ENCODE results near the gene A2M. TPM values are rescaled to one million over a fixed set of nuclear protein-coding genes. Genes with fewer than 3 reads are reported as not detected.

A2M gene
- total and polyA plus RNA-seq, 2 of the 13 experiments (the other 11 are each of a cell fraction or from before 2014, with no cell fraction given) = 2,807 to 6,551 TPM

GRCh38 chr12:9135903-9136310, 20.2 kb upstream of the A2M start (continued):
- TF ChIP-seq TCF12 (IDR thresholded peaks at IDR 0.05) (no peak), TCF12 (CRISPR knock-in tag; IDR thresholded peaks at IDR 0.05) (peak; percentile 65; the same call in 1 of the 2 replicates), CSRNP1 (CRISPR knock-in tag; IDR thresholded peaks at IDR 0.05) (no peak), HMGXB4 (CRISPR knock-in tag; IDR thresholded peaks at IDR 0.05; ENCODE audit: borderline replicate concordance in 1 of 2, low read depth in 1 of 2) (no peak; a peak in 1 of 4 replicates), LRRFIP1 (CRISPR knock-in tag; conservative IDR thresholded peaks at IDR 0.05) (no peak), FOXP1 (IDR thresholded peaks at IDR 0.05) (no peak), FOXP1 (CRISPR knock-in tag; IDR thresholded peaks at IDR 0.05) (peak; percentile 84), SPEN (CRISPR knock-in tag; IDR thresholded peaks at IDR 0.05; ENCODE audit: low read depth) (no peak), HNRNPUL1 (IDR thresholded peaks at IDR 0.05; ENCODE audit: low read depth, low read length) (no peak), PLRG1 (conservative IDR thresholded peaks at IDR 0.05) (no peak), SRF (IDR thresholded peaks at IDR 0.05; ENCODE audit: low read depth, low read length) (no peak), ZBTB7A (CRISPR knock-in tag; IDR thresholded peaks at IDR 0.05) (no peak), BCL3 (CRISPR knock-in tag; IDR thresholded peaks at IDR 0.05) (no peak), REST (IDR thresholded peaks at IDR 0.05; ENCODE audit: borderline replicate concordance in 1 of 2, low read depth in 1 of 2, low read length in 2 of 2) (0 out of 4 replicates have a peak, but pooled peaks of 1 of the 2 experiments have one; percentile 60), SOX5 (CRISPR knock-in tag; IDR thresholded peaks at IDR 0.05; ENCODE audit: borderline replicate concordance) (peak; percentile 94), ZNF264 (CRISPR knock-in tag; IDR thresholded peaks at IDR 0.05) (peak; percentile 44; the same call in 1 of the 2 replicates)

Data from HepG2 (cell line).